HG03460 (cell line): ENCODE results near the gene COL11A2.

ENCODE experiments used
- ATAC-seq: cut with Tn5 transposase; IDR thresholded peaks from one replicate; pipeline ENCODE4 v1.9.1; 2021; ENCODE audit not compliant: unreplicated experiment

The COL11A2 gene

DNA sequence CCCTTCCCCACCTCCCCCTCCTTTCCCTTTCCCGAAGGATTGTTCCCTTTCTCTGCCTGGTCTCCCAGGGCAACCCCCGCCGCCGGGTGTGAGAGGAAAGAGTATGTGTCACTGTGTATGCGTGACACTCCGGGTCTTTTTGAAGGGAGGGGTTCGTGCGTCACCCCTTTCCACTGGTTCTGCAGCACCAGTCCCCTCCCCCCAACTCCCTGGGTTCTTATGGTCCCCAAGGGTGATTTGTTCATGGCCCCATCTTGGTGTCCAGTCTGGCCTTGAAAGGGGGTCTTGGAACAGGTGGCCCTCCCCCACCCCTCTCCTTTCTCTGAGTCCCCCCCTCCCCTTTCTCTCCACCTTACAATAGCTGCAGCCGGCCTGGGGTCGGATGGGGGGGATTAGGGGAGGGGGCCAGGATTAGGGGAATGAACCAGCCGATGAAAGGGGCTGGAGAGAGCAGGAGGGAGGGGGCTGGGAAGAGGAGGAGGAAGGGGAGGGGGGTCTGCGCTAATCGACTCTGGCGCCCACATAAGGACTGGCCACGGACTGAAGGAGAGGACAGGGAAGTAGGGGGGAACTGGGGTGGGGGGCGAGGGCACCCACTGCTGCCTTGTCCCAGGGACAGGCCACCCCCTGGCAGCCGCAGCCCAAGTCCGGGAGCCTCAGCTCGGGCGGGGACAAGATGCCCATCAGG, 14.7 kb upstream of the COL11A2 start:
- no peak for ATAC-seq

DNA sequence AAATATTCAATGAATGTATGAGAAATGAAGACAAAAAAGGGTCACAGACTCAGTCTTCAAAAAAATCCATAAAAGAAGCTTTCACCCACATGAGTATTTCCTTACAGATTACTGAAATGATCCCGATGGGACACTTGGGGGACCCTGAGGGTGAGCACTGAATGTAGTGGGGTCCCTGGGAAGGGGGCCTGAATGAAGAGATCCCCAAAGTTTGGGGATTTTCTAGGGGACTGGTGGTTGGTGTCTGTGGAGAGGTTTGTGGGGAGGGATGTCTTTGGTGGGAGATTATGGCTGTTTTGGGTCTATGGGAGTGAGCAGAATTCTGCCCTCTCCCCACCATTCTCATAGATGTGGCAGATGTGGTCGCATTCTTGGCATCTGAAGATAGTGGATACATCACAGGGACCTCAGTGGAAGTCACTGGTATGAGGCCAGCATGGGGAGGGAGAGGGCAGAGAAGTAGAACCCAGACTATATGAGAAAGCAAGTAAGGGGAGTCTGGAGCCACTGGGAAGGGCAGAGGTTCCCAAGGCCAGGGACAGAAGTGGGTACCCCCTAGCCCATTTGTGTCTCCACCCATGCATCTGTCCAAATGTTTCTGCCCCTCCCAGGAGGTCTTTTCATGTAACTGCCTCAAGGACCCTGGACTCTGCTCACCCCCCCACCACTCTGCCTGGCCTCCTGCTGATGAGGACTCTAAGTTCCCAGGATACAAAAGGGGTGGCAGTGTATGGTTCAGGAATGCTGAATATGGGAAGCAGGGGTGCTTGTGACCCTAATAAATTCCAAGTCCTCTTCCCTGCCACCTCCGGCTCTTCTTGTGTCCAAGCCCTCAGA, 14.0 kb upstream of the COL11A2 start:
- no peak for ATAC-seq

DNA sequence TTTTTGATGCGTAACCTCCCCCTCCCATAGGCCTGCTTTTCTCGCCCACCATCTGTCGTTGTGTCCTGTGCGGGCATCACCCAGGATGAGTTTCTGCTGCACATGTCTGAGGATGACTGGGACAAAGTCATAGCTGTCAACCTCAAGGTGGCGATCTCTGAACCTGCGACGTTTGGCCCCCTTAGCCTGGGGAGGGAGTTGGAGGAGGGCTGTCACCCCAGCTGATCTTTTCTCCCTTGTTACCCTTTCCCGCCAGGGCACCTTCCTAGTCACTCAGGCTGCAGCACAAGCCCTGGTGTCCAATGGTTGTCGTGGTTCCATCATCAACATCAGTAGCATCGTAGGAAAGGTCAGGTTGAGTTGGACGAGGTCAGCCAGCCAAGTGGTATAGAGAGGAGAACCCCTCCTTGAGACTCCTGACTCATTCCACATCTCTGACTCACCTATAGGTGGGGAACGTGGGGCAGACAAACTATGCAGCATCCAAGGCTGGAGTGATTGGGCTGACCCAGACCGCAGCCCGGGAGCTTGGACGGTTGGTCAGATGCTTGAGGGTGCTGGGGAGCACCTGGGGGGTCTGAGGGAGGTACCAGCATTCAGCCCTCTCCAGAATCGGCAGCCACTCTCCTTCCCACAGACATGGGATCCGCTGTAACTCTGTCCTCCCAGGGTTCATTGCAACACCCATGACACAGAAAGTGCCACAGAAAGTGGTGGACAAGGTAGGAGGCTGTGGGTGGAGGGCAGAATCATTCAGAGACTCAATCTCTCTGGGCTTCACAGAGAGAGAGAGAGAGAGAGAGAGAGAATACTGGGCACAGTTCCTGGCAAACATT, 13.1 kb upstream of the COL11A2 start:
- no peak for ATAC-seq

DNA sequence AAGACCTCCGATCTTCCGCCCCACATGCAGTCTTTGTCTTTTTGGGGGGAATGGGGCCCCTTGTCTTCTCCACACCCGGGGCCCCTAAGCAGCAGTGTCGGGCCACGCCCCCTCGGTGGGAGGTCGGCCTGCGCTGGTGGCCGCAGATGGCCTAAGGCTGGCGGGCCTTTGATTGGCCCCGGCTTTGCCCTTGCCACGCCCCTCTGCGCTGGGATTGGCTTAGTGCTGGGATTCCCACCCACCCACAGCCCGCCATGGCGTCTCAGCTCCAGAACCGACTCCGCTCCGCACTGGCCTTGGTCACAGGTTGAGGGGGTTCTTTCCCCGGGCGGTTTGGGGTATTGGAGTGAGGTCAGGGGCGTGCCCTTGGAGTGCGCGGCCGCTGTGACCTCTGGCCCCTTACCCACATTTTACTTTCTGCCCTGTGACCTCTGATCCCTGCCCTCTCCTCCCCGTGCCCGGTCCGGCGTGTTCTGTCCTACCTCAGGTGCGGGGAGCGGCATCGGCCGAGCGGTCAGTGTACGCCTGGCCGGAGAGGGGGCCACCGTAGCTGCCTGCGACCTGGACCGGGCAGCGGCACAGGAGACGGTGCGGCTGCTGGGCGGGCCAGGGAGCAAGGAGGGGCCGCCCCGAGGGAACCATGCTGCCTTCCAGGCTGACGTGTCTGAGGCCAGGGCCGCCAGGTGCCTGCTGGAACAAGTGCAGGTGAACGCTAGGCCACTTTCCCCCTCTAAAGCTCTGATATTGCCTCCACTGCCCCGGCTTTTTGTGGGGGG, 12.3 kb upstream of the COL11A2 start, which contains the start of gene HSD17B8:
Gene HSD17B8, plus strand, starts transcription at position 241 of the 776 bp plus-strand sequence. Its CDS starts 14 bp downstream, at position 255.
- ATAC-seq, result peak; percentile 44

DNA sequence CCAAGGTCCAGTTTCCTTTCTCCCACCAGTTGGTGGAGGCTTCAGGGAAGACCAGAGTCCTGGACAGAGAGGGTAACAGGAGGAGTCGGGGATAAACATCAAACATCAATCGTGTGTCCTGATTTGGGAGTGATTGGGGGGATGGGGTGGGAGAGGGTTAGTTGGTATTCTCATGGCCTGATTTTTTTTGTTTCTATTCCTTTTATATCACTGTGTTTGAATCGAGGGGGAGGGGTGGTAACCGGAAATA, 11.8 kb upstream of the COL11A2 start:
- no peak for ATAC-seq

DNA sequence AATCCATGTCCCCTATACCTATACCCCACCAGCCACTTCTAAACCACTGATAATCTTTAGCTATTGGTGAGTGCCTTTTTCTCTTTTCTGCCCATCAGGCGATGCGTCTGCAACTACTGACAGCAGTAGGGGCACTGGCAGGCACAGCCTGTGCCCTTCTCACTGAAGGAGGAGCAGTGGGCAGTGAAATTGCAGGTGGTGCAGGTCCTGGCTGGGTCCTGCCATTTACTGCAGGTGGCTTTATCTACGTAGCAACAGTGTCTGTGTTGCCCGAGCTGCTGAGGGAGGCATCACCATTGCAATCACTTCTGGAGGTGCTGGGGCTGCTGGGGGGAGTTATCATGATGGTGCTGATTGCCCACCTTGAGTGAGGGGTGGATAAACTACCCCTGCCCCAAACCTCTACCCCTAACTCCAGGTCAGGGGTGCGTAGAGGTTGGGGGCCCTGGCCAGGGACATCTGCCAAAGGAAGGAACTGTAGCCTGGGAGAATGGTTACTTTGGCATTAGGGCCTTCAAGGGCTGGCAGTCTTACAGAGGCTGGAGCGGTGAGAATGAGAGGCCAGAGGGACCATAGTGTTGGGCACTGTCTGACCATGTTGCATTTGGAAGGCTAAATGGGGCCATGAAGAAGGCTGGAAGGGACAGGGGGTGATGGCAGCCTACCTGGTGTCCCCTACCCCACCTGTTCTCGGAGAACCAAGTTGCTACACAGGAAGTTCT, 11.3 kb upstream of the COL11A2 start:
- no peak for ATAC-seq

DNA sequence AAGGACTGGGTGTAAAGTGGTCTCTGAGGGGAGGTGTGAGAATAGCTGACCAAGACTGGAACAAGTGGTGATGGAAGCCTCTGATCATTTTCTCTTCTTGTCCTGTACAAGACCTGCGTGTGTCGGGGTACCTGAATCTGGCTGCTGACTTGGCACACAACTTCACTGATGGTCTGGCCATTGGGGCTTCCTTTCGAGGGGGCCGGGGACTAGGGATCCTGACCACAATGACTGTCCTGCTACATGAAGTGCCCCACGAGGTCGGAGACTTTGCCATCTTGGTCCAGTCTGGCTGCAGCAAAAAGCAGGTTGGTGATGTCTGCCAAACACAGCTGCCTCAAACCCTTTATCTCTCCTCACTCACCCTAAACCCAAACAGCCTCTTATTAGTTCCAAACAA, 10.5 kb upstream of the COL11A2 start:
- ATAC-seq, result no peak

DNA sequence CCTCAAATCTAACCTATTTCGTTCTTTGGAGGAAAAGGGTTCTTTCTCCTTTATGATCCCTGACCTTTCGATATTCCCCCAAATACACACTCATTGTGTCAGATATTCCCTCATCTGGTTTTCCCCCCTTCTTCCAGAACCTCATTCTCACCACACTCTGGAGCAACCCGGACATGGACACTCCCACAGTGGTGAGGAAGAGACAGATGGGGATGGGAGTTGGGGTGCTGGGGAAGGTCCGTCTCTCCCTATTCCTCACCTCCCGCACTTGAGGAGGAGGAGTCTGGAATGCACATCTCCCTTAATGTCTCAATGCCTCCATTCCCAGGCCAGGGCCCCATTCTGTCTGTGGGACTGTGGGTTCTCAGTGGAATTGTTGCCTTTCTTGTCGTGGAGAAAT, 9.7 kb upstream of the COL11A2 start:
- no peak for ATAC-seq

DNA sequence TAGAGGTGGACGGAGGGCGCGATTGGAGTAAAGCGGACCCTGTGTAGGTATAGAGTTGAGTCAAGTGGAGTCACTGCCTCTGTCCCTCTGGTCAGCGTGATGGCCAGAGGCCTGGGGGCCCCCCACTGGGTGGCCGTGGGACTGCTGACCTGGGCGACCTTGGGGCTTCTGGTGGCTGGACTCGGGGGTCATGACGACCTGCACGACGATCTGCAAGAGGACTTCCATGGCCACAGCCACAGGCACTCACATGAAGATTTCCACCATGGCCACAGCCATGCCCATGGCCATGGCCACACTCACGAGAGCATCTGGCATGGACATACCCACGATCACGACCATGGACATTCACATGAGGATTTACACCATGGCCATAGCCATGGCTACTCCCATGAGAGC, 8.9 kb upstream of the COL11A2 start:
- ATAC-seq, result no peak

DNA sequence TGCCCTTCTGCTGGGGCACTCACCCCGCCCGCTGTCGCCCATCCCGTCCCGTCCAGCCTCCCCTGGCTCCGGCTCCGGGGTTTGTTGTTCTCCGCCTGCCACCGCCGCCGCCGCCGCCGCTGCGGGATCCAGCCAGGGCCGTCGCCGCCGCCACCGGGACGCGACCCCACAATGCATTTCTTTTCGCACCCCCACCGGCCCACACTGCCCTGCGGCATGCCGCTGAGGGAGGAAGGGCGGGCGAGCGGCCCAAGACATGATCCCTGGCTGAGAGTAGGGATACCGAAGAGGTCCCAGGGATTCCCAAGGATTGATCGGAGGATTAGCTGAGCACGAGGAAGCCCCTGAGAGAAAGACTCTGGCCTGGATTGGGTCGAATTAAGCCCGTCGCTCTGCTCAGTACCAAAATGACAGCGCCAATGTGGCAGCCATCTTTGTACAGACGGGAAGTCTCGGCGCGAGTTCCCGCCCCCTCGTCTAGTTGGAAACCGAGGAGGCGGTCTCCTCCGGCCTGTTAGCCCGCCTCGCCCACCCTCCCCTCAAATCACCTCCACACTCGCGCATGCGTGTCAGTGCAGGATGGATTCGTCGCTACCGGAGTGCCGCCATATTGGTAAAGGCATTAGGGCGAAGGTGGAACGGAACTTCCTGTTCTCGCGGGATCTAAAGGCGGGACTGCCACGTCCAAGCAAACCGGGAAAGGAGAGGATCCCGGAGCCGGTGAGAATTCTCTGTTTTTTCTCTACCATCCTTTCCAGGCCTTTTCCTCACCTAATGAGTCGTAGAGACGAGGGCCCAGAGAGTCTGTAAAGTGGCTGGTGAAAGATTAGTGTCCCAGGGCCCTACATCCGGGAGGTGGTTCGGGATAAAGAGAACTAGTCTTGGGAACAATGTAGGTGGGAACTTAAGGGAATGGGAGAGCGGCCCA, 8.2 kb upstream of the COL11A2 start, which contains the start of the genes RXRB and SLC39A7:
Gene RXRB, minus strand, starts transcription at position 447 of the 928 bp plus-strand sequence. Its CDS starts 189 bp downstream, at position 258.
Gene SLC39A7, plus strand, starts transcription at position 649 of the 928 bp plus-strand sequence. CDS start 379 bp downstream, outside the sequence.
- peak; percentile 44 for ATAC-seq

DNA sequence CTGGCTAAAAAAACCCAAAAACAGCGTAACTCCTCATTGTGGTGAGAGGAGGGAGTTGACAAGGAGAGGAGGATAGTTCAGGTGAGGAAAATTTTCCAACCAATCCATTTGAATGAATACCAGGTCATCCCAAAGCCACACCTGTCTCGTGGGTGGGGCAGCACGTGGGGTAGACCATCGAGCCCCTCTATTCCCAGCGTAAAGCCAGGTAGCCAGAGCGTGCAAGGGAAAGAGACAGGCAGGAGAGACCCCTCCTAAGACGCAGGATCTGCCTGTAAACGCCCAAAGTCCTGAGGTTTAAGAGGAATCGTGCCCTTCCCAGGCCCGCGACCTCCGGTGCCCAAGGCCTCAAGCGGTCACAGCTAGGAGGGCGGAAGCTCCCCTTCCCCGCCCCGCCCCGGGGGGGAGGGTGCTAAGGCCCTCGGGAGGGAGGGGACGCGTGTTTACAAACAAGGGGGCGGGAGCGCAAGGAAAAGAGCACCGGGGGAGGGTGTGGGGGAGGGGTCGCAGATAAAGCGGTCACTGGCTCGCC, 7.5 kb upstream of the COL11A2 start:
- no peak for ATAC-seq

DNA sequence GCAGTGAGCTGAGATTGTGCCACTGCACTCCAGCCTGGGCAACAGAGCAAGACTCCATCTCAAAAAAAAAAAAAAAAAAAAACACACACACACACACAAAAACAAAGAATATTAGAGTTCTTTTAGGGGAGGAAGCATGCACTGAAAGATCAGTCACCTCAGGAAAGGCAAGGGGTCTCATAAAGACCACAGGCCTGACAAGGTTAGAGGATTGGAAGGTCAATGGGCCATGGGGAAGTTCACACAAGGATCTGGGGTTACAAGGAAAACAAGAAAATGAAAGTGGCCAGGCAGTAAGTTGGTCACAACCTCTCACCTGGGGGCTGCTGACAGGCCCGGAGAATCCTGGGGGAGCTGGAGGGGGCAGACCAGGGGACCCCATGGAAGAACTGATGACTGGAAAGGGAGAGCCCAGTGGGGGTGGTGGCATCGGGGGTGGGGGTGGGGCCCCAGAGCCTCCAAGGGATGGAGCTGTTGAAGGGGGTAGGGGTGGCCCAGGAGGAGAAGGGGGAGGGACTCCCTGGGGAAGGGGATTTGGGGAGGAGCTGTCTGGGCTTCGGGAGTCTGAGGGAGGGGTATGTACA, 6.7 kb upstream of the COL11A2 start:
- no peak for ATAC-seq

DNA sequence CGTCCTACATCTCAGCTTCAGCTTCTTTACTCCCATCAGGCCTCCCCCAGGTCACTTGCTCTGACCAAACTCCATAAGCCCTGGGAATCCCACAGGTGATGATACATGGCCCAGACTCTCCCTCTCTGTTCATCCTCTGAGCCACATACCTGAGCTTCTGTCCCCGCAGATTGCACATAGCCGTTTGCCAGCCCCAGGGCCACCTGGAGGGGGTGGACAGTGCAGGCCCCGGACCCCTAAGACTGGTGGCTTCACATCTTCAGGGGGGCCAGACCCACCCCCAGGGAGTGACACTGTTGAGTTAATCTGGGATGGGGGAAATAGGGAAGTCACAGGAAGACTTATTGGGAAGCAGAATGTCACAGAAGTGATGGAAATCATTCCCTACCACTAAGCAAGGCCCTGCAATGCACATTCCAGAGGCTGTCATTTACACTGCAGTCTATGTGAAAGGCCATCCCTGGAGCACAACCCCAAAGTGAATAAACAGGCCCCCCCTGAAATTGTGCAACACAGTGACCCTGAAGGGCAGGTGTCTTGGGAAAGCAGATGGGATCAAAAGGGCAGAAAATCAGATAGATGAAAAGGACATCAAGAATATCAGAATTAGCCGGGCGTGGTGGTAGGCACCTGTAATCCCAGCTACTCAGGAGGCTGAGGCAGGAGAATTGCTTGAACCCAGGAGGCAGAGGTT, 6.0 kb upstream of the COL11A2 start:
- ATAC-seq, result no peak

DNA sequence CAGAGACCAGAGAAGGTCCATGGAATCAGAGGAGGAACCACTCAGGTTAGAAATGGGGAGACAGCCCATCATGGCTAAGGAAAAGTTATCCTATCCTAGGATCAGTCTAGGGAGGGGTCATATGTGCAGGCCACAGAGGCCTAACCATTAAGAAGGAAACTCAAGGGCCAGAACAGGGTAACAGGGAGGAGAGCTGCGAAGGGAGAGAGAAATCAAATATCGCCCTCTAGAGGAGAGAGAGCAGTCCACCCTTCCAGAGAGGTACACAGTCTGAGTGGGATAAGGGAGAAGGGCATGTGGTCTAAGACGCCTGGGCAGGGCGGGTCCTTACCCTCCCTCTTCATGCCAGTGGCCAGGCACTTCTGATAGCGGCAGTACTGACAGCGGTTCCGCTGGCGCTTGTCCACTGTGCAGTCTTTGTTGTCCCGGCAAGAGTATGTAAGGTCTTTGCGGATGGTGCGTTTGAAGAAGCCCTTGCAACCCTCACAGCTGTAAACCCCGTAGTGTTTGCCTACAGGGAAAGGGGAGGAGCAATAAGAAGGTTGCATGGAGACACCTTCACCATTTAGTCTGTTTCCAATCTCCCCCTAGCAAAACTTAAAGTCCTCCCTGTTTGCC, 5.3 kb upstream of the COL11A2 start:
- no peak for ATAC-seq

DNA sequence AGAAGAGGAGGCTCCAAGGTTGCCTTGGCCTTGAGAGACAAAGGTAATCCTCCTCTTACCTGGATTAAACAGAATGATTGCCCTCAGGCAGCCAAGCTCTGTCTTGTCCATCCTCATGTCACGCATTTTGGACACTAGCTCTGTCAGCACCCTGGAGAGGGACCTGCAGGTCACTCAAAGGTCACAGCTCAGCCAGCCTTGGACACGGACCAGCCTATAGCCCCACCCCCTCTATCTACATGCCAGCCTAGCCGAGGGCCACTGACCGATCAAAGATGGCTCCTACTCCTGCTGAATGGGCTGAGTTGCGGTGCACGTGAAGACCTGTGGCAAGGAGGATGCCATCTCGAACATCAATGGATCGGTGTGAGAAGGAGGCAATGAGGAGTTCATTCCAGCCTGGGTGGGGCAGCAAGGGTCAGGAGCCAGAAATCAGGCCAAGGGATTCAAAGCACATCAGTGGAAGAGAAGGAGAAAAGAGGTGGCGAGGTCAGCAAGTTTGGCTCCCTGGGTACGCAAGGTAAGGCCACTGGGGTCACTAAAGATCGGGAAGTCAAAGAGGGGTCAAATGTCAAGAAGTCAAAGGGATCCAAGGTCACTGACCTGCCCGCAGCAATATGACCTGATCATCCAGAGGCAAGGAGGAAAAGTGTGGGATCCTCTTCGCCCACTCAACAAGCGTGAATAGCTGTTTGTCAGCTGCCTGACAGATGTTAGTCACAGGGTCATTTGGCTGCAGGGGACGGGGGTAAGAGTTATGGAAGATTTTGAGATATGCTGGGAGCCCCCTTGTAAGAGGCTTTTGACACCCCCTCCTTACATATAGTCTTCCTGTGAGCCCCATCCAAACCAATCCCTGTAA, 3.3 kb upstream of the COL11A2 start:
- ATAC-seq, result no peak

DNA sequence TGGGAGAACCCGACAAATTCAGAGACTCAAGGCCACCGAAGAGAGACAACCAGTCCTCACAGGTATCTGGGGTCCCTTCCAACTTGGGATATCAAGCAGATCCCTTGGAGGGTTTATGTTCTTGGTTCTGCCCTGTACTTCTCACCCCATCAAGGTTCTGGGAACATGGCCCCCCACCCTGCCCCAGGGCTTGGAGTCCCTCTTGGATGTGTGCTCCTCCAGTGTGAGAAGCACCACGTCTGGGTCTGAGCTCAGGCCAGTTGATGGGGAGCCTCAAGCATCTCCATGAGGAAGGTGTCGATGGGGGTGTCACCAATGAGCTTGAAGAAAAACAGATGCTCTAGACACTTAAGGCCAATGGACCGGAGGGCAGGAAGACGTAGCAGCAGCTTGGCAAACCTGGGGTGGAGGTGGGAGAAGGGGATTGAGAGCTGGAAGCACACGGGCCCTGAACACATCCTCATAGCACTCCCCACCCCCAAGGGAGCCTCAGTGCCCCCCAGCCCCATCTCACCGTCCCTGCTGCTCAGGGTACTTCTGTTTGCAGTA, 2.2 kb upstream of the COL11A2 start:
- no peak for ATAC-seq
